A673 (cell line): ENCODE results near the gene TMEM131L. TPM values are rescaled to one million over a fixed set of nuclear protein-coding genes. Genes with fewer than 3 reads are reported as not detected.

ENCODE experiments used
- BruUV-seq: library from RNA; stranded (reverse); fragments of 400-500 nt; replicated peaks from 2 replicates; lab custom pipeline; 2021; lab: Mats Ljungman, UMichigan
- CTCF ChIA-PET: fragments of 300-600 bp; sonication (Branson Sonifier 250); formaldehyde crosslinking; loops from one replicate; lab custom pipeline; 2022; ENCODE audit warnings: antibody characterized with exemption; lab: Charles Lee
- POLR2A ChIA-PET: fragments of 300-600 bp; sonication (Branson Sonifier 250); formaldehyde crosslinking; loops from one replicate; lab custom pipeline; 2022; ENCODE audit warnings: antibody characterized with exemption; ENCODE audit not compliant: low non-redundant PET; lab: Charles Lee
- DNase-seq: peaks from one replicate; pipeline ENCODE4 v3.0.0-alpha.2; 2015; ENCODE audit warnings: low spot score
- H3K27ac ChIP-seq: fragments of 200-600 bp; sonication (generic); 2 replicates; pipeline ENCODE4 v1.5.1; 2016; ENCODE audit warnings: mixed run types, low read depth, mild to moderate bottlenecking, mixed read lengths, antibody characterized with exemption, low read length; ENCODE audit not compliant: poor library complexity, severe bottlenecking
- H3K27me3 ChIP-seq: fragments of 200-600 bp; sonication (generic); replicated peaks from 2 replicates; pipeline ENCODE4 v1.6.1; 2017; ENCODE audit warnings: mixed run types, low read depth, mild to moderate bottlenecking, mixed read lengths, antibody characterized with exemption, low read length; ENCODE audit not compliant: insufficient read depth, poor library complexity
- H3K36me3 ChIP-seq: fragments of 200-600 bp; sonication (generic); 2 replicates; pipeline ENCODE4 v1.6.1; 2016; ENCODE audit warnings: mixed run types, mild to moderate bottlenecking, mixed read lengths, antibody characterized with exemption, low read length; ENCODE audit not compliant: insufficient read depth, poor library complexity, severe bottlenecking
- H3K4me1 ChIP-seq: fragments of 200-600 bp; sonication (generic); 2 replicates; pipeline ENCODE4 v1.6.1; 2017; ENCODE audit warnings: mixed run types, mild to moderate bottlenecking, mixed read lengths, antibody characterized with exemption, low read length; ENCODE audit not compliant: insufficient read depth, poor library complexity, severe bottlenecking
- H3K4me3 ChIP-seq: fragments of 200-600 bp; sonication (generic); 2 replicates; pipeline ENCODE4 v1.5.1; 2016; ENCODE audit warnings: low read depth, mixed run types, mild to moderate bottlenecking, mixed read lengths, low read length; ENCODE audit not compliant: poor library complexity, severe bottlenecking
- H3K9me3 ChIP-seq: fragments of 200-600 bp; sonication (generic); 2 replicates; pipeline ENCODE4 v1.6.1; 2016; ENCODE audit warnings: mixed run types, low read depth, mild to moderate bottlenecking, mixed read lengths, antibody characterized with exemption, low read length; ENCODE audit not compliant: poor library complexity, severe bottlenecking
- CTCF ChIP-seq: fragments of 300-800, 200-600 bp; sonication (generic); conservative IDR thresholded peaks from 2 replicates; pipeline ENCODE4 v1.5.1; 2017; ENCODE audit warnings: low read depth, mild to moderate bottlenecking, antibody characterized with exemption, low read length, moderate library complexity, mixed read lengths
- EZH2 ChIP-seq: fragments of 200-600 bp; sonication (generic); IDR thresholded peaks from 2 replicates; pipeline ENCODE4 v1.6.1; 2017; ENCODE audit warnings: borderline replicate concordance, low read depth, mild to moderate bottlenecking, mixed read lengths, antibody characterized with exemption, low read length; ENCODE audit not compliant: poor library complexity, severe bottlenecking
- intact Hi-C: fragments of 100-400 bp; cut with micrococcal nuclease; formaldehyde crosslinking; loops from one replicate; pipeline ENCODE4 v1.10.0; 2022; ENCODE audit not compliant: unreplicated experiment
- total RNA-seq: library from RNA; stranded (reverse); gene quantifications from 2 replicates; pipeline ENCODE4 v1.2.3, GENCODE V29; 2021

The TMEM131L gene
- total RNA-seq, 1 experiment from 2014 or later, result 18.4 TPM

DNA sequence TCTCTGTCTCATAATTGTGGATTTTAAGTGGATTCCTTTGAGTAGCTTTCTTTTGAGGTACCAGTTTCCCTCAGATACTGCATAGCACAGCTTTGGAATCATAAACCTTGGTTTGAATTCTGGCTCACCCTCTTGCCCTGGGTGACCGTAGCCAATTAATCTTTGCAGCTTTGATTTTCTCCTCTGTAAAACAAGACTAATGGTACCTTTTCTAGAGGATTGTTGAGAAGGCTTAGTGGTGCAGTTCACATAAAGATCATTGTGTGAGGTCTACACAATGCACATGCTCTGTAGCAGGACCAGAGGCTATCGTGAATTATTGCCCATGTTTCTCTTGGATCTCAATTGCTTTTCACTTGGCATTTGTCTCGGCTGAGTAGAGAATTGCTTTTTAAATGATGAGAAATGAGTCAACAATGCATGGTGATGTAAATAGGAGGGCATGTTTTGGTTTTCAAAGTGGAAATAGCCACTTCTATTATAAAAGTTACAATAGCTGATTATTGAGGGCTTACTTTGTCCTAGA lies 47.9 kb downstream of the TMEM131L start:
- DNase-seq, result peak; percentile 54
- no TSS peak for BruUV-seq

GRCh38 chr4:153514688-153515426 lies 48.7 kb downstream of the TMEM131L start:
- peak; percentile 44 for DNase-seq
- intact Hi-C loops, result no loop called here
- H3K27me3 ChIP-seq, result no peaks in the 10 kb centered on the region
- no peak overlapping the region for H3K27ac ChIP-seq
- no TSS peak for BruUV-seq
- TF ChIP-seq CTCF, result no peak
- no peak for TF ChIP-seq EZH2
- POLR2A ChIA-PET, result no interaction called here
- H3K9me3 ChIP-seq, result no peaks in the 10 kb centered on the region
- no peaks in the 10 kb centered on the region for H3K36me3 ChIP-seq
- no peak overlapping the region for H3K4me3 ChIP-seq
- CTCF ChIA-PET, result interaction anchor here (1.7 kb wide), 1 partner anchor 372 kb away, joined by 3 read pairs; no protein-coding TSS in a partner anchor
- peaks cover 41% of the 10 kb centered on the region for H3K4me1 ChIP-seq

More for the DNA sequence above, 47.9 kb downstream of the TMEM131L start:
- POLR2A ChIA-PET, result no interaction called here
- TF ChIP-seq EZH2, result no peak
- no peak for TF ChIP-seq CTCF
- no peaks in the 10 kb centered on the region for H3K27me3 ChIP-seq
- H3K4me3 ChIP-seq, result no peak overlapping the region
- peak overlapping the region; percentile 47 for H3K27ac ChIP-seq
- no peaks in the 10 kb centered on the region for H3K9me3 ChIP-seq
- CTCF ChIA-PET, result interaction anchor here (1.7 kb wide), 1 partner anchor 371 kb away, joined by 3 read pairs; no protein-coding TSS in a partner anchor
- no peaks in the 10 kb centered on the region for H3K36me3 ChIP-seq
- intact Hi-C loops, result no loop called here
- peaks cover 42% of the 10 kb centered on the region for H3K4me1 ChIP-seq

DNA sequence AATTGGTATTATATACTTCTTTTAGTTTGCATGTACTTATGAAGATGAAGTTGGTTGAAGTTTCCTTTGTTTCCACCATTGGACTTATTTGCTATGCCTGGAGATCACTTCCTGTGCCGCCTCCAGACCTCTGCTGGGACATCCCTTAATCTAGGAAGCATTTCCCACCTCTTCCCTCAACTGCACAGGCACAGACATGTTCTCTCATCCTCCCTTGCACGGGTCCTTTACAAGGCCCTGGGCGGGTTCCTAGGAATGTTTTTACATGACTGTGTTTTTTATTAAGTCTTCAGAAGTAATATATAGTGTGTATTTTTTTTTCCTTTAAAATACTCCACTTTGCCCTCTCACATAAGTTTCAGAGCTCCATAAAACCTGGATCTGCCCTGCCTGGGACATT lies 51.0 kb downstream of the TMEM131L start:
- Histone ChIP-seq H3K36me3 (no peaks in the 10 kb centered on the region), H3K4me3 (no peak overlapping the region), H3K9me3 (no peaks in the 10 kb centered on the region), H3K4me1 (peaks cover 49% of the 10 kb centered on the region), H3K27ac (no peak overlapping the region), H3K27me3 (no peaks in the 10 kb centered on the region)
- no peak for DNase-seq
- BruUV-seq, result no TSS peak
- POLR2A ChIA-PET, result no interaction called here
- CTCF ChIA-PET, result no interaction called here
- intact Hi-C loops, result no loop called here
- TF ChIP-seq CTCF (no peak), EZH2 (no peak)
